Adrenal gland (tissue), 12 donors: ENCODE results near the gene TUBD1. TPM values are rescaled to one million over a fixed set of nuclear protein-coding genes. Genes with fewer than 3 reads are reported as not detected.
A peak's percentile ranks its signal among the peaks of the same experiment; 100 is the strongest.
"Not testable (repeated sequence)": the region's sequence is repeated elsewhere in the genome, so short reads cannot be mapped to it uniquely, and the experiment has no call there.

ENCODE experiments used
- DNase-seq, 7 donors: peaks; one replicate each; pipeline ENCODE4 v3.0.0-alpha.2; 2019 to 2020
- H3K27ac ChIP-seq, 5 donors: fragments of 200-600 bp; sonication (generic) in 4 of 5; 1 replicate in 3 of 5; 2 replicates in 2 of 5; pipeline versions ENCODE4 v1.5.1 to v1.8.0; 2016 to 2020; ENCODE audit warnings: mild to moderate bottlenecking in 1 of 5
- H3K27me3 ChIP-seq: fragments of 200-600 bp; 2 replicates; pipeline ENCODE4 v1.8.0; 2021
- H3K36me3 ChIP-seq, 2 donors: fragments of 200-600 bp; replicated peaks in 1 of 2; 1 replicate in 1 of 2; 2 replicates in 1 of 2; pipeline versions ENCODE4 v1.5.1 to v1.8.0; 2018 to 2022
- H3K4me1 ChIP-seq, 2 donors: fragments of 200-600 bp; replicated peaks in 1 of 2; 1 replicate in 1 of 2; 2 replicates in 1 of 2; pipeline versions ENCODE4 v1.5.1 to v1.8.0; 2018 to 2021
- H3K4me3 ChIP-seq, 4 donors: fragments of 200-600 bp; sonication (generic) in 3 of 4; one replicate each; pipeline ENCODE4 v1.5.1; 2016 to 2018
- H3K9me3 ChIP-seq, 3 donors: fragments of 200-600 bp; sonication (generic) in 1 of 3; replicated peaks in 1 of 3; 1 replicate in 2 of 3; 2 replicates in 1 of 3; pipeline versions ENCODE4 v1.5.1 to v1.8.0; 2016 to 2021
- POLR2A ChIP-seq, 2 donors: fragments of 450-650 bp; IDR thresholded peaks; one replicate each; pipeline ENCODE4 v1.6.1; 2017; ENCODE audit warnings: antibody characterized with exemption in 2 of 2, mild to moderate bottlenecking in 2 of 2, moderate library complexity in 1 of 2
- WGBS, 4 donors: extraction: QIAGEN DNeasy Blood & Tissue Kit in 2 of 4; methylation state at CpG; one replicate each; pipeline versions ENCODE4 v1.1.5 to v1.1.7; 2013 to 2017; 5-methylcytosine and 5-hydroxymethylcytosine counted together
- intact Hi-C, 2 donors: fragments of 100-400 bp; cut with DNase I; formaldehyde crosslinking; loops; one replicate each; pipeline versions ENCODE4 v1.14.1 to v1.15.0; 2022 to 2023
- polyA plus RNA-seq, 3 donors: library from polyadenylated mRNA; stranded (reverse); fragments of 200-250 nt in 2 of 3; fragments of 350-450 nt in 1 of 3; fragmentation: Illumina TruSeq in 1 of 3; extraction: RNeasy Lipid Tissue Mini Kit (QIAGEN cat#74804) in 1 of 3; gene quantifications; one replicate each; pipeline ENCODE4 v1.2.3, GENCODE V29; 2013 to 2014
- total RNA-seq, 9 donors: library from RNA; depleted of rRNA in 4 of 9; stranded (reverse); fragments of >200 nt in 4 of 9; fragments of 120-200 nt in 1 of 9; fragmentation: NEBNext Ultra II Directional in 1 of 9; extraction: Animal tissue kit (Norgen Biotek cat#: 25700) in 1 of 9; gene quantifications; one replicate each; pipeline versions ENCODE4 v1.1.0 to v1.2.4, GENCODE V29; 2013 to 2023
- TF ChIP-seq, protein P1 (sequence below), 6 experiments: fragments of 450-650 bp in 4 of 6; fragments of 200-600 bp in 2 of 6; sonication (generic) in 1 of 6; IDR thresholded peaks; 1 replicate in 5 of 6; 2 replicates in 1 of 6; pipeline versions ENCODE4 v1.5.1 to v1.8.0; 2016 to 2021; ENCODE audit warnings: antibody characterized with exemption in 6 of 6, mild to moderate bottlenecking in 2 of 6, moderate library complexity in 1 of 6
- donor health status: healthy with polysubstance abuse.
- donor health status: Bipolar disorder and iron deficiency.
- donor health status: DM: yes; HTN: yes; CAD: no.
- donor health status: DM: no; HTN: no; CAD: no.
- donor health status: DM: no; HTN: no; CAD: no.
- donor health status: DM: yes; HTN: yes; CAD: no.

TUBD1 gene
- total and polyA plus RNA-seq, 12 donors: 3.1 to 14.1 (median 7.6) TPM

DNA sequence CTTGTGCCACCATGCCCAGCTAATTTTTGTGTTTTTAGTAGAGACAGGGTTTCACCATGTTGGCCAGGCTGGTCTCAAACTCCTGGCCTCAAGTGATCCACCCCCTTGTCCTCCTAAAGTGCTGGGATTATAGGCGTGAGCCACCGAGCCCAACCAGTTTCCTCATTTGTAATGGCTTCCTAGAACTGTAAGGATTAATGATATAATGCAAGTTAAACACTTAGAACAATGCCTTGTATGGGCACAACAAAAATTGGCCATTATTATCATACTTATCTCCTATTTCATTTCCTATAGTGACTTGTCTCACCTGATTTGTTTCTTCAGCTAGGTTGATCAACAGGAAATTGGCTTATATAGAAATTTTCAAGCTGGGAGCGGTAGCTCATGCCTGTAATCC lies 14.1 kb downstream of the TUBD1 start:
- TF ChIP-seq, protein P1, sequence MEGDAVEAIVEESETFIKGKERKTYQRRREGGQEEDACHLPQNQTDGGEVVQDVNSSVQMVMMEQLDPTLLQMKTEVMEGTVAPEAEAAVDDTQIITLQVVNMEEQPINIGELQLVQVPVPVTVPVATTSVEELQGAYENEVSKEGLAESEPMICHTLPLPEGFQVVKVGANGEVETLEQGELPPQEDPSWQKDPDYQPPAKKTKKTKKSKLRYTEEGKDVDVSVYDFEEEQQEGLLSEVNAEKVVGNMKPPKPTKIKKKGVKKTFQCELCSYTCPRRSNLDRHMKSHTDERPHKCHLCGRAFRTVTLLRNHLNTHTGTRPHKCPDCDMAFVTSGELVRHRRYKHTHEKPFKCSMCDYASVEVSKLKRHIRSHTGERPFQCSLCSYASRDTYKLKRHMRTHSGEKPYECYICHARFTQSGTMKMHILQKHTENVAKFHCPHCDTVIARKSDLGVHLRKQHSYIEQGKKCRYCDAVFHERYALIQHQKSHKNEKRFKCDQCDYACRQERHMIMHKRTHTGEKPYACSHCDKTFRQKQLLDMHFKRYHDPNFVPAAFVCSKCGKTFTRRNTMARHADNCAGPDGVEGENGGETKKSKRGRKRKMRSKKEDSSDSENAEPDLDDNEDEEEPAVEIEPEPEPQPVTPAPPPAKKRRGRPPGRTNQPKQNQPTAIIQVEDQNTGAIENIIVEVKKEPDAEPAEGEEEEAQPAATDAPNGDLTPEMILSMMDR (IDR thresholded peaks at IDR 0.05): no peak
- TF ChIP-seq POLR2A (IDR thresholded peaks at IDR 0.05): no peak
- intact Hi-C loops: no loop called here
- Histone ChIP-seq H3K27ac (no peak overlapping the region), H3K4me3 (no peak overlapping the region), H3K27me3 (no peaks in the 10 kb centered on the region), H3K36me3 (peaks cover 0 to 39% of the 10 kb centered on the region in 2 donors), H3K9me3 (no peaks in the 10 kb centered on the region), H3K4me1 (no peaks in the 10 kb centered on the region)
- DNase-seq: no peak
- WGBS, 4 donors: 87 to 94% (median 91%) methylated on average over 3 of the region's 3 CpGs

DNA sequence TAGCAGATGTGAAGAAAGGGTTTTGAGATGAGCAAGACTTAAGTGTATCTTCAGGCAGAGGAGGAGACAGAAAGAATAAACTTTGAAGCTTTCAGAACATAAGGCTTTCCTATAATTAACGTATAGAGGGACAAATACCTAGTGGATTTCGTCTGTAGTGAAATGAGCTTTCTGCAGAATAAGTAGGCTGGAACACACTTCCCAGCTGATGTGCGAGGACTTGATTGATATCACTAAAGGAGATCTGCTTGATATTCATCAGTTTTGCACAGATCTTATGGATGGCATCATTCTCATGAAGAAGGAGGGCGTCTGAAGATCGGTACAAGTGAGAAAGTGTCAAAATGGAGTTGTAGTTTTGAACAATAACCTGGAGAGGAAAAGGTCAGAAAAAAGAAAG lies 14.8 kb downstream of the TUBD1 start:
- intact Hi-C loops: no loop called here
- TF ChIP-seq, protein P1 (IDR thresholded peaks at IDR 0.05): no peak
- no peak for TF ChIP-seq POLR2A (IDR thresholded peaks at IDR 0.05)

GRCh38 chr17:59876107-59876506 lies 16.6 kb downstream of the TUBD1 start:
- H3K36me3 ChIP-seq: peaks cover 0 to 27% of the 10 kb centered on the region in 2 donors
- no peak overlapping the region for H3K4me3 ChIP-seq
- no peaks in the 10 kb centered on the region for H3K4me1 ChIP-seq
- DNase-seq: peak in 1 of 7 donors; percentile 46
- H3K9me3 ChIP-seq: no peaks in the 10 kb centered on the region
- intact Hi-C loops: no loop called here
- 79 to 91% (median 86%) methylated on average over 3 of the region's 3 CpGs for WGBS, 4 donors
- no peak for TF ChIP-seq POLR2A (IDR thresholded peaks at IDR 0.05)
- TF ChIP-seq, protein P1 (IDR thresholded peaks at IDR 0.05): no peak
- no peaks in the 10 kb centered on the region for H3K27me3 ChIP-seq
- no peak overlapping the region for H3K27ac ChIP-seq

More for the DNA sequence above, 14.8 kb downstream of the TUBD1 start:
- Histone ChIP-seq H3K4me3 (no peak overlapping the region), H3K27me3 (no peaks in the 10 kb centered on the region), H3K9me3 (no peaks in the 10 kb centered on the region), H3K36me3 (peaks cover 0 to 33% of the 10 kb centered on the region in 2 donors), H3K4me1 (no peaks in the 10 kb centered on the region), H3K27ac (no peak overlapping the region)
- no peak for DNase-seq
- WGBS, 4 donors: 89 to 93% (median 92%) methylated on average over 5 of the region's 5 CpGs

DNA sequence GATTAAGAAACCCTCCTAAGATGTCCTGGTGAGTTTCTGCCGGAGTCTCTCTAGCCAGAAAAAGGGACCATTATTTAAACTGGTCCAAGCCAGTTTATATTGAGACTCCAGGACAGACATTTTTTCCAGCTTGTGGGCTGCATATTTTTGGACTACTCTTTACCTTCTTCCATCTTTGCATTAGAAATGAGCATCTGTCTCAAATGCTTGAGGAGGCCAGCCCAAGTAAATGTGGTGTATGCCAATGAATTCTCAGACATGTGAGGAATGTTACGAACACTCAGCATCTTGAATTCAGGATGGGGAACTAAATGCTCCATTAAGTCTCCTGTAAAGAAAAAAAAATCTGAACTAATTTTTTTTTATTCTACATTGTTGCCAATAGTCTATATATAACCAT lies 18.4 kb downstream of the TUBD1 start:
- no peak for DNase-seq
- intact Hi-C loops: no loop called here
- H3K4me1 ChIP-seq: peaks cover 0 to 5% of the 10 kb centered on the region in 2 donors
- H3K27ac ChIP-seq: no peak overlapping the region
- H3K36me3 ChIP-seq: peaks cover 0 to 20% of the 10 kb centered on the region in 2 donors
- H3K27me3 ChIP-seq: no peaks in the 10 kb centered on the region
- TF ChIP-seq, protein P1 (IDR thresholded peaks at IDR 0.05): no peak
- TF ChIP-seq POLR2A (IDR thresholded peaks at IDR 0.05): no peak
- no peak overlapping the region for H3K4me3 ChIP-seq
- WGBS, 4 donors: 94 to 100% (median 96%) methylated on average over 2 of the region's 2 CpGs
- H3K9me3 ChIP-seq: no peaks in the 10 kb centered on the region

DNA sequence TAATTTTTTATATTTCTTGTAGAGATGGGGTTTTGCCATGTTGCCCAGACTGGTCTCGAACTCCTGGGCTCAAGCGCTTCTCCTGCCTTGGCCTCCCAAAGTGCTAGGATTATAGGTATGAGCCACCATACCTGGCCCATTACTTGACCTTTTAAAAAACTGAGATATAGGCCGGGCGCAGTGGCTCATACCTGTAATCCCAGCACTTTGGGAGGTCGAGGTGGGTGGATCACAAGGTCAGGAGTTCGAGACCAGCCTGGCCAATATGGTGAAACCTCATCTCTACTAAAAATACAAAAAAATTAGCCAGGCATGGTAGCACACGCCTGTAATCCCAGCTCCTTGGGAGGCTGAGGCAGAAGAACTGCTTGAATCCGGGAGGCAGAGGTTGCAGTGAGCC lies 19.3 kb downstream of the TUBD1 start:
- WGBS, 4 donors: 91 to 98% (median 95%) methylated on average over 8 of the region's 8 CpGs
- H3K27ac ChIP-seq, H3K27me3 ChIP-seq, H3K4me1 ChIP-seq, intact Hi-C loops, H3K9me3 ChIP-seq, H3K4me3 ChIP-seq: not testable (repeated sequence)
- peak in 1 of 7 donors; percentile 21 for DNase-seq
- H3K36me3 ChIP-seq: peaks cover 0 to 17% of the 10 kb centered on the region in 2 donors
